Upper lobe of right lung (tissue), 1 donor: ENCODE measurements around the gene DMRTA2. TPM values are rescaled to one million over a fixed set of nuclear protein-coding genes. Genes with fewer than 3 reads are reported as not detected.

Experiments
- ATAC-seq: fragments of 200-7000 bp; cut with Tn5 transposase; one replicate; pipeline ENCODE4 v1.9.1; 2020; ENCODE audit warnings: mild to moderate bottlenecking, moderate library complexity
- DNase-seq: peaks from one replicate; pipeline ENCODE4 v3.0.0-alpha.2; 2020
- H3K27ac ChIP-seq: fragments of 200-600 bp; one replicate; pipeline ENCODE4 v1.8.0; 2022
- H3K27me3 ChIP-seq: fragments of 200-600 bp; one replicate; pipeline ENCODE4 v1.8.0; 2022; ENCODE audit warnings: mild to moderate bottlenecking
- H3K36me3 ChIP-seq: fragments of 200-600 bp; one replicate; pipeline ENCODE4 v1.8.0; 2022
- H3K4me1 ChIP-seq: fragments of 200-600 bp; one replicate; pipeline ENCODE4 v1.8.0; 2022
- H3K4me3 ChIP-seq: fragments of 200-600 bp; one replicate; pipeline ENCODE4 v1.8.0; 2022; ENCODE audit warnings: mild to moderate bottlenecking
- H3K9me3 ChIP-seq: fragments of 200-600 bp; one replicate; pipeline ENCODE4 v1.8.0; 2022
- CTCF ChIP-seq: fragments of 200-600 bp; IDR thresholded peaks from one replicate; pipeline ENCODE4 v1.8.0; 2022; ENCODE audit warnings: antibody characterized with exemption
- intact Hi-C: fragments of 100-400 bp; cut with DNase I; formaldehyde crosslinking; loops from one replicate; pipeline ENCODE4 v1.11.0; 2022
- total RNA-seq: library from RNA; stranded (reverse); fragmentation: NEBNext Ultra II Directional; extraction: Animal tissue kit (Norgen Biotek cat#: 25700); gene quantifications from one replicate; pipeline ENCODE4 v1.2.1, GENCODE V29; 2021
- donor health status: DM: no; HTN: yes; CAD: no; lungs with severe emphysema.

Gene DMRTA2
- total RNA-seq, 1 donor from 2014 or later, result not detected

DNA sequence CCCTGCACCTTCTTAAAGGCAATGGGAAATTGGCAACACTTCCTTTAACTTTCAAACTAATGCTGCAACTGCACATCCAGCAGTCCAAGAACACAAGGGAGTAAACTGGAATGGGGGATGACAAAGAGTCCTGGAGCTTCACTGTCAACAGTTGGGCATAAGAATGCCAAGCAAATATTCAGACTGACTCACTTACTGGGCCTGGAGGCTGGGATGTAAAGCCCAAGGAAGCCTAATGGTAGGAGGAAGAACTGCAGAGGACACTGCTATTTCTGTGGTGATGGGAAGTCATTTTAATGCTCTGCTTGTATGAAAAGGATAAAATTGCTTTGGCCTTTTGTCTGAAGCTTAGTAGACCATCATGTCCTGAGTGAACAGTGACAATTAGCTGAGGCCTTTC is 15.7 kb upstream of the DMRTA2 start:
- H3K36me3 ChIP-seq, result peaks cover 23% of the 10 kb centered on the region
- no peak overlapping the region for H3K27ac ChIP-seq
- intact Hi-C loops, result no loop called here
- no peaks in the 10 kb centered on the region for H3K4me1 ChIP-seq
- no peak for DNase-seq
- no peaks in the 10 kb centered on the region for H3K27me3 ChIP-seq
- no peak overlapping the region for H3K4me3 ChIP-seq
- no peak for TF ChIP-seq CTCF
- no peak for ATAC-seq
- no peaks in the 10 kb centered on the region for H3K9me3 ChIP-seq

DNA sequence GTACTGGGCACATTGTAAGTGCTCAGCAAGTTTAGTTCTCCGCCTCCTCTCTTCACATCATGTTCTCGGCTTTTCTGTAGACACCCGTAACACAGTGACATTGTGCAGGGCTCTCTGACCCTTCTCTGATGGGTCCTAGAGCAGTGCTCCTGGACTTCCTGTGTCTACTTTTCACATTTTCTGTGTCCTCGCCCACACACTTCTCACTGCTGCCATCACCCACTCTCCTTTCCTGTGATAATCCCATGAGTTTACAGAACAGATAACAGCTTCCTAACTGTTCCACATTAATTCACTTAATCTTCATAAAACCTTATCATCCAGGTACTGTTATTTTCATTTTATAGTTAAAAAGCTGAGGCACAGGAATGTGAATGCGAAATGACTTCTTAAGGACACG is 13.2 kb upstream of the DMRTA2 start:
- H3K27ac ChIP-seq, result no peak overlapping the region
- no peak for TF ChIP-seq CTCF
- H3K36me3 ChIP-seq, result peaks cover 16% of the 10 kb centered on the region
- DNase-seq (no peak), ATAC-seq (no peak)
- H3K4me1 ChIP-seq, result no peaks in the 10 kb centered on the region
- H3K4me3 ChIP-seq, result no peak overlapping the region
- H3K9me3 ChIP-seq, result no peaks in the 10 kb centered on the region
- peaks cover 15% of the 10 kb centered on the region for H3K27me3 ChIP-seq
- intact Hi-C loops, result no loop called here

DNA sequence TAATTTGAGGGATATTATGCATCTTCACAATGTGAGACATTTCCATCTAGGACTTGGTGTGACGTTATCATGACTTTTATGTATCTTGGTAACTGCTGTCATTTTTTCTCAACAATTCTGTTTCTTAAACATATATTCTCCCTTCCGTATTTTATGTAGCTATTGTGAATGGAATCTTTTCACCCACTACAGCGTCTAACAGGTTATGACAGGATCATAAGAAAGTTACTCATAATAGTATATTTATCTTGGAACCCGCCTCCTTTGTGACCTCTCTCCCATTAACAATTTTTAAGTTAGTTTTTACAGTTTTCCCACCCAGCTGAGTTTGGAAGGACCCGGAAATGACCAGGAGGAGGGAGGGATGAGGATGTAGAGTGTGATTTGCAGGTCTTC is 6.8 kb upstream of the DMRTA2 start:
- TF ChIP-seq CTCF, result no peak
- Histone ChIP-seq H3K36me3 (no peaks in the 10 kb centered on the region), H3K4me1 (peaks cover 14% of the 10 kb centered on the region), H3K9me3 (no peaks in the 10 kb centered on the region), H3K4me3 (no peak overlapping the region), H3K27ac (no peak overlapping the region), H3K27me3 (peaks cover 78% of the 10 kb centered on the region)
- no peak for DNase-seq
- intact Hi-C loops, result no loop called here
- no peak for ATAC-seq

GRCh38 chr1:50427818-50428779 is 4.9 kb upstream of the DMRTA2 start:
- TF ChIP-seq CTCF, result no peak

GRCh38 chr1:50427086-50427817 is 4.0 kb upstream of the DMRTA2 start:
- H3K4me3 ChIP-seq, result no peak overlapping the region
- intact Hi-C loops, result no loop called here
- no peak for TF ChIP-seq CTCF
- peaks cover 36% of the 10 kb centered on the region for H3K4me1 ChIP-seq
- no peaks in the 10 kb centered on the region for H3K9me3 ChIP-seq
- no peak for ATAC-seq
- peaks cover 98% of the 10 kb centered on the region for H3K27me3 ChIP-seq
- no peak for DNase-seq
- H3K36me3 ChIP-seq, result no peaks in the 10 kb centered on the region
- no peak overlapping the region for H3K27ac ChIP-seq

More at GRCh38 chr1:50427818-50428779, 4.9 kb upstream of the DMRTA2 start:
- H3K36me3 ChIP-seq, result no peaks in the 10 kb centered on the region
- ATAC-seq (no peak), DNase-seq (no peak)
- H3K9me3 ChIP-seq, result no peaks in the 10 kb centered on the region
- no peak overlapping the region for H3K27ac ChIP-seq
- H3K4me3 ChIP-seq, result no peak overlapping the region
- H3K4me1 ChIP-seq, result peaks cover 31% of the 10 kb centered on the region
- intact Hi-C loops, result no loop called here
- peaks cover 98% of the 10 kb centered on the region for H3K27me3 ChIP-seq
